ENCODE measurements around the gene KRTAP1-5. TPM values are rescaled to one million over a fixed set of nuclear protein-coding genes. Genes with fewer than 3 reads are reported as not detected.

KRTAP1-5 gene
- total RNA-seq, 1 experiment from 2014 or later = not detected

- POLR2A ChIA-PET (ENCODE audit: unreplicated experiment) = no interaction called here
- no peak for TF ChIP-seq CTCF (conservative IDR thresholded peaks at IDR 0.05)
- no peak for TF ChIP-seq EZH2 (IDR thresholded peaks at IDR 0.05; ENCODE audit: low read depth)
- no peaks in the 10 kb centered on the region for H3K9me3 ChIP-seq (ENCODE audit: insufficient read depth, low read depth)
Measured at GRCh38 chr17:40980117-40980516, 46.9 kb downstream of the KRTAP1-5 start.

GRCh38 chr17:40978575-40979151 lies 48.3 kb downstream of the KRTAP1-5 start:
- Histone ChIP-seq H2AFZ (no peak overlapping the region), H3K79me2 (ENCODE audit: low read depth) (no peaks in the 10 kb centered on the region), H3K4me3 (no peak overlapping the region), H3K9me3 (ENCODE audit: insufficient read depth, low read depth) (no peaks in the 10 kb centered on the region), H3K4me2 (no peak overlapping the region), H3K9me2 (ENCODE audit: insufficient read depth) (no peaks in the 10 kb centered on the region), H3F3A (ENCODE audit: insufficient read depth, low read depth) (no peaks in the 10 kb centered on the region), H3K4me1 (replicated peaks; ENCODE audit: insufficient read depth) (no peaks in the 10 kb centered on the region), H4K20me1 (ENCODE audit: insufficient read depth) (no peaks in the 10 kb centered on the region), H3K27me3 (ENCODE audit: insufficient read depth, low read depth) (no peaks in the 10 kb centered on the region), H3K36me3 (ENCODE audit: low read depth) (no peaks in the 10 kb centered on the region), H3K27ac (no peak overlapping the region)
- ChIA-PET POLR2A (ENCODE audit: unreplicated experiment) (no interaction called here), CTCF (no interaction called here)
- intact Hi-C loops (cut with micrococcal nuclease; ENCODE audit: unreplicated experiment) = no loop called here
- no peak for DNase-seq
- BruUV-seq (replicated peaks) = no TSS peak
- TF ChIP-seq EZH2 (IDR thresholded peaks at IDR 0.05; ENCODE audit: low read depth) = no peak
- TF ChIP-seq CTCF (conservative IDR thresholded peaks at IDR 0.05) = no peak

More at GRCh38 chr17:40980117-40980516, 46.9 kb downstream of the KRTAP1-5 start:
- Histone ChIP-seq H3K4me1 (replicated peaks; ENCODE audit: insufficient read depth) (no peaks in the 10 kb centered on the region), H3K36me3 (ENCODE audit: low read depth) (no peaks in the 10 kb centered on the region), H3F3A (ENCODE audit: insufficient read depth, low read depth) (no peaks in the 10 kb centered on the region), H3K9me2 (ENCODE audit: insufficient read depth) (no peaks in the 10 kb centered on the region), H3K4me3 (no peak overlapping the region), H3K27ac (no peak overlapping the region), H3K79me2 (ENCODE audit: low read depth) (no peaks in the 10 kb centered on the region), H4K20me1 (ENCODE audit: insufficient read depth) (no peaks in the 10 kb centered on the region), H2AFZ (no peak overlapping the region), H3K27me3 (ENCODE audit: insufficient read depth, low read depth) (no peaks in the 10 kb centered on the region), H3K4me2 (no peak overlapping the region)
- CTCF ChIA-PET = no interaction called here
- intact Hi-C loops (cut with micrococcal nuclease; ENCODE audit: unreplicated experiment) = no loop called here
- BruUV-seq (replicated peaks) = no TSS peak
- no peak for DNase-seq

Other genes with a start within 250 kb of the KRTAP1-5 start
- gene KRT27, start 244.7 kb downstream of the KRTAP1-5 start, total RNA-seq (2021) = not detected in 2 replicates
- not detected in 2 replicates for gene KRT28, start 227.2 kb downstream of the KRTAP1-5 start, total RNA-seq (2021)
- 22.5 and 49.4 TPM in 2 replicates for gene KRT10, start 204.6 kb downstream of the KRTAP1-5 start, total RNA-seq (2021)
- gene KRT12, start 160.0 kb downstream of the KRTAP1-5 start, total RNA-seq (2021) = not detected in 2 replicates
- not detected in 2 replicates for gene KRT20, start 142.0 kb downstream of the KRTAP1-5 start, total RNA-seq (2021)
- gene KRT23, start 89.6 kb downstream of the KRTAP1-5 start, total RNA-seq (2021) = not detected in 2 replicates
- gene KRT39, start 60.3 kb downstream of the KRTAP1-5 start, total RNA-seq (2021) = not detected in 2 replicates
- not detected in 2 replicates for gene KRT40, start 42.9 kb downstream of the KRTAP1-5 start, total RNA-seq (2021)
- gene KRTAP3-3, start 33.0 kb downstream of the KRTAP1-5 start, total RNA-seq (2021) = not detected in 2 replicates
- gene KRTAP3-2, start 27.3 kb downstream of the KRTAP1-5 start, total RNA-seq (2021) = not detected in 2 replicates
- not detected in 2 replicates for gene KRTAP3-1, start 18.1 kb downstream of the KRTAP1-5 start, total RNA-seq (2021)
- not detected in 2 replicates for gene KRTAP1-4, start 3.0 kb upstream of the KRTAP1-5 start, total RNA-seq (2021)
- gene KRTAP1-3, start 7.7 kb upstream of the KRTAP1-5 start, total RNA-seq (2021) = not detected in 2 replicates
- gene KRTAP1-1, start 14.2 kb upstream of the KRTAP1-5 start, total RNA-seq (2021) = not detected in 2 replicates
- not detected in 2 replicates for gene KRTAP2-1, start 20.1 kb upstream of the KRTAP1-5 start, total RNA-seq (2021)
- gene KRTAP2-2, start 28.0 kb upstream of the KRTAP1-5 start, total RNA-seq (2021) = not detected in 2 replicates
- 0.57 TPM in 1 of 2 replicates, not detected in the other for gene KRTAP2-3, start 32.9 kb upstream of the KRTAP1-5 start, total RNA-seq (2021)
- gene KRTAP2-4, start 38.7 kb upstream of the KRTAP1-5 start, total RNA-seq (2021) = not detected in 2 replicates
- not detected in 2 replicates for gene KRTAP4-7, start 56.9 kb upstream of the KRTAP1-5 start, total RNA-seq (2021)
- gene KRTAP4-8, start 70.9 kb upstream of the KRTAP1-5 start, total RNA-seq (2021) = not detected in 2 replicates
- not detected in 2 replicates for gene KRTAP4-16, start 75.0 kb upstream of the KRTAP1-5 start, total RNA-seq (2021)
- gene KRTAP4-9, start 78.2 kb upstream of the KRTAP1-5 start, total RNA-seq (2021) = not detected in 2 replicates
- not detected in 2 replicates for gene KRTAP4-11, start 91.2 kb upstream of the KRTAP1-5 start, total RNA-seq (2021)
- gene KRTAP4-12, start 97.0 kb upstream of the KRTAP1-5 start, total RNA-seq (2021) = not detected in 2 replicates
- not detected in 2 replicates for gene KRTAP4-6, start 113.3 kb upstream of the KRTAP1-5 start, total RNA-seq (2021)
- gene KRTAP4-5, start 122.6 kb upstream of the KRTAP1-5 start, total RNA-seq (2021) = not detected in 2 replicates
- not detected in 2 replicates for gene KRTAP4-4, start 133.5 kb upstream of the KRTAP1-5 start, total RNA-seq (2021)
- not detected in 2 replicates for gene KRTAP4-3, start 141.0 kb upstream of the KRTAP1-5 start, total RNA-seq (2021)
- gene KRTAP4-2, start 151.0 kb upstream of the KRTAP1-5 start, total RNA-seq (2021) = not detected in 2 replicates
- not detected in 2 replicates for gene KRTAP4-1, start 157.7 kb upstream of the KRTAP1-5 start, total RNA-seq (2021)
- gene KRTAP9-1, start 162.7 kb upstream of the KRTAP1-5 start, total RNA-seq (2021) = not detected in 2 replicates
- not detected in 2 replicates for gene KRTAP9-2, start 199.4 kb upstream of the KRTAP1-5 start, total RNA-seq (2021)
- gene KRTAP9-3, start 205.2 kb upstream of the KRTAP1-5 start, total RNA-seq (2021) = not detected in 2 replicates
- not detected in 2 replicates for gene KRTAP9-8, start 210.8 kb upstream of the KRTAP1-5 start, total RNA-seq (2021)
- gene KRTAP9-4, start 222.5 kb upstream of the KRTAP1-5 start, total RNA-seq (2021) = not detected in 2 replicates
- gene KRTAP9-9, start 228.2 kb upstream of the KRTAP1-5 start, total RNA-seq (2021) = not detected in 2 replicates
- gene KRTAP9-6, start 238.2 kb upstream of the KRTAP1-5 start, total RNA-seq (2021) = not detected in 2 replicates
- not detected in 2 replicates for gene KRTAP9-7, start 248.5 kb upstream of the KRTAP1-5 start, total RNA-seq (2021)

All from PC-9 (cell line).